ENCODE measurements around the gene PPP1R14C.
"Not testable (repeated sequence)": the region's sequence is repeated elsewhere in the genome, so short reads cannot be mapped to it uniquely, and the experiment has no call there.

The PPP1R14C gene

DNA sequence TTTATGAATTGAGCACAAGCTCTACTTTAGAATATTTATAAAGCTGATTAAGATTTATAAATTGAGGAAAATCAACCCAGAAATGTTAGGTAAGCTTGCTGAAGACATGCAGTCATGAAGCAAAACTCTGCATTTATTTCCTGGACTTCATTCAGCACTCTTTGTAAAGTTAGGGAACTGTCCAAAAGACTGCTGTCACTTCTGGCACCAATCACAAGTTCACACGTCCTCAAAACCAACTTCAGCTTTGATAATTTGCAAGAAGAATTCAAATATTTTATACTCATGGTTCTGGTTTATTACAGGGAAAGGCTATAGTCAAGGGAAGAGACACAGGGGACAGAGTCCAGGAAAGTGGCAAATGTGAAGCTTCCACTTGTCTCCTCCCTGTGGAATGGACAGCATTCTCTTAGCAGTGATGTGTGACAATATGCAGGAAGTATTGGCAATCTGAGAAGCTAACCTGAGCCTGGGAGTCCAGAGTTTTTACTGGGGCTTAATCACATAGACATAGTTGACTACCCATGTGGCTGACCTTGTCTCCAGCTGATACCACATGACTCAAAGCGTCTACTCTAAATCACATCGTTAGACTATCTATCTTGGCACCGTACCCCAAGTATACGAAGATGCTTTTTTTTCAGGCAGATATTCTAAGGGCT, 85.4 kb downstream of the PPP1R14C start:
- DNase-seq: no peak

DNA sequence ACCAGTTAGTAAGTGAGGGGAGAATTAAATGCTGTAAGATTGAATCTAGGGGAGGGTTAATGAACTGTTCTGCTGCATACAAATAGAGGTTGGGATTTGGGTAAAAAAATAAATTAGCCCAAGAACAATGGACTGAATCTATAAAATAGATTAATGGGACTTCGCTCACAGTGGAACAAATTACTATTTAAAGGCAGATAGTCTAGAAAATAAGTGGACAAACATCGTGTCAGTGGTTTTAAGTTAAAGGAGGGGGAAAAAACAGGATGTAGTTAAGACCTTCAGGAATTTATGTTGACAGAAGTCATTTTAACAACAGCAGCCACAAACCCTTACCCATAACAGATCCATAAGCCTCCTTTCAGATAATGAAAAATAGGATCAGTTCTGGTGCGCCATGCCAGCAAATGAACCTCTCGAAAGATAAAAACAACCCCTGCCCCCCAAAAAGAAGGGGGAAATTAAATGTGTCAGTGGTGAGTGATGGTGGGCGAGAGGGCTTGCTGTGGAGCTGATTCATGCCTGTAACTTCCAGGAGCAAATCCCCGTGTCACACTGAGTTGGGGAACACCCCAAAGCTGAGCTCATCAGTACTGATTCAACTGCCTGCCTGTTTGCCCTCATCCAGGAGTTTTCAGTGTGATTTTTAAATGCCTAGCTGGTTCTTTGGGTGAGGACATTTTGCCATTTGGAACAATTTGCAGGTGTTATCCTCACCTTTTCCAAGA, 86.8 kb downstream of the PPP1R14C start:
- DNase-seq: no peak

DNA sequence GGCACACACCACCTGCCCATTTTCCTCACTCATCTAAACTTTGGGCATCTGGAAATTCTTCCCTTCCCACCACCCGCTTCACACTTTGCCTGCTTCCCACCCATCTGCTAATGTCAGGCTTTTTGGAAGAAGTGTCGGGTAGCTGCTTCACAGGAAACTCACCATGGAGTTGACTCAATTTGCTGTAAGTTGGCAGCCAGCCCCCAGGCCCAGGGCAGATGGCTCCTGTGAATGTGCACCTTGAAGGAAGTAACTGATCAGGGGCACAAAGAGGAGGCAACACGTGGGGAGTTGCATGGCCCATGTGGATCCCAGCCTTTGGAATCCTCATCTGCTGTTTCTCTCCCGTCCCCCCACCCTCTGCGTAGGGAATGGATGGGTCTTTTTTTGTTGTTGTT, 87.3 kb downstream of the PPP1R14C start:
- DNase-seq: no peak

DNA sequence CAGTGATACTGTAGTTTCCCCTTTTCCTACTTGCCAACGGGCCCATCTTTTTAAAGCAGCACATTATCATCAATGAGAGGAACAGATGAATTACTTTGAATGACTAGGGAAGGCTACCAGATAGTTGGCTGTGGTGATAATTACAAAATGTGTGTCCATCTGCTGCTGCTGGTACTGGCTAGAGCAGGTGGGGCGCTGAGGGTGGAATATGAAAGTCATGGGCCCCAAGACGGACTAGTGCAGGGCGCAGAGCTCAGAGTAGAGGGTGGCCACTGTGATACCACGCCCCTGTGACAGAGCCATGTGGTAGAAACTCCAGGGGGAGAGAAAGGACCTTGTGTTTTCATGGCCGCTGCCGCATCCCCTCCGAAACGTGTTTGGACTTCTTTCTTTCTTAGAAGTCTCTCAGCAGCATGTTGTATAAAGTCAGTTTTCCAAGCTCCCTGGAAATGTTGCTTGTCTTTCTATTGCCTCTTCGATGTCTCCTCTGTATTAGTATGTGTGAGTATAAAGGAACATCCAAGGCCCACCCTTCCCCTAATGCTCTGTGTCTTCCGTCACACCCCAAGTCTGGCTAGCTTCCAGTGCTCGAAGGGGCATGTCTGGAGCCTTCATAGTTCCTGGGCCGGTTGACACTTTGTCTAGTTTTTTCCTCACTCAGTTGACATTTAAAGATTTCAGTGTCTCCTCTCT, 88.1 kb downstream of the PPP1R14C start:
- no peak for DNase-seq

DNA sequence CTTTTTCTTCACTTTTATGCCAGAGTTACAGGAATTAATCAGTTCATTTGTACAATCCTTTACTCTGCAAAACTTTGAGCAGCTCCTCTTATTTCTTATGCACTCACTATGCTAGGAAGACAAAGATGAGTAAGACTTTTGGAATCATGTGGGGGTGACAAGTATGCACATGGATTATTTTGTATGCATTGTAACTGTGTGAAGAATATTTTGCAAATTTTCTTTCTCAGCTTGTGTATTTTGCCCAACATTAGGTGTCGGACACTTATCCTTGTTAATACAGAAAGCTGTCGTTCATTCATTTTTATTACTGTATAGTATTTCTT, 88.6 kb downstream of the PPP1R14C start:
- no peak for DNase-seq

DNA sequence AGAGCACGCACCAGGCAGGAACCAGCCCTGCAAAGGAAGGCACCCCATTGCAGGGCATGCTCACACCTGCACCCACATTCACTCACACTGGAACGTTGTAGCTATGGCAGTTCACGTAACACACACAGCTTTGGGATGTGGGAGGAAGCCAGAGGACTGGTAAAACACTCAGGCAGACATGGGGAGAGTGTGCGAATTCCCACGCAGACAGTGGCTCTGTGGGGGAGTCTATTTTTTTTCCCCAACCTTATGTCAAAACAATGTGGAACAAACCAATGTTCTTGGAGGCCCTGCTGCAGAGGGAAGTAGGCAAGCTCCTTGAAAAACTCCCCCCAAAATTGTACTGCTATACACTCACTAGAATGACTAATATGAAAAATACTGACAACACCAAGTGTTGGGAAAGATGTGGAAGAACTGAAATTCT, 91.0 kb downstream of the PPP1R14C start:
- DNase-seq: no peak

DNA sequence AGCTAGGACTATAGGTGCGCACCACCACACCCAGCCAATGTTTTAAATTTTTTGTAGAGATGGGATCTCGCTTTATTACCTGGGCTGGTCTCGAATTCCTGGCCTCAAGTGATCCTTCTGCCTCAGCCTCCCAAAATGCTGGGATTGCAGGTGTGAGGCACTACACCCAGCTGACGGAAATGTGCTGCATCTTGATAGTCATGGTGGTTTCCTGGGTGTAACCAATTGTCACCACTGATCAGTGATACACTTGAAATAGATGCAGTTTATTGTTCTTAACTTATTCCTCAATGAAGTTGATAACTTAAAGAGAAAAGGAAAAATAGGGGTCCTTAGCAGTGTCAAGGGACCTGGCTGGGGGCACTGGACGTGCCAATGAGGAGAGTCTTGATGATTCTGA, 92.4 kb downstream of the PPP1R14C start:
- no peak for DNase-seq

DNA sequence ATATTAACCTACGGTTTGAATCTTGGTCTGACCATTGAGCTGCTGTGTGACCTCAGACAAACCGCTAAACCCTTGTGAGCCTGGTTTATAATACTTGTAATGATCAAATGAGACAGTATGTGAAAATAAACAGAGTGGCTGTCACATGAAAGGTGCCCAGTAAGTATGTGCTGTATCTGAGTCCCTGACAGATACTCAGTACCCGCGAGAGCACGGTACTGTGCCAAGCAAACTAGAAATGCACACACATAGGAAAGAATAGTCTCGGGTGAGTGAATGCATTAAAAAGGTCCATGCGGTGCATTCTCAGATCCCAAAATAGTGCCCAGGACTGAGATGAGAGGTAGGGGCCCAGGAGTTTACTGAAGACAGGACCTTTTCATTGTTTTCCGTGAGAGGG, 93.3 kb downstream of the PPP1R14C start:
- DNase-seq: no peak

DNA sequence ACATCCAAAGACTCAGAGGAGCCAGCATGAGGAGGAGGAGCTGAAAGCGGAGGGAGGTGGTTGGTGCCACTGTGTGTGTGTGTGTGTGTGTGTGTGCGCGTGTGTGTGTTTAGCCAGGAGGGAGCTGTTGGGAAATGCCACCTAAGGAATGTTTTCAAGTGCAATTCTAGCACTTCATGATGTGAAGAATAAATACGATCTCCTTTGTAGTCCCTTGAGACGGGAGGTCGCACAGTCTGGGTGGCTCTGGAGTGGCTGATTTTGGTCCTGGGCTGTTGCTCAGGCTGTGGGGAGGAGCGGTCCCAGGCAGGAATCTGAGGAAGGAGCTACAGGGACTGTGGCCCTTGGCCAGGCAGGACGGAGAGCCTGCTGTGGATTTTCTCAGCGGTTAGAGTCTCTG, 93.7 kb downstream of the PPP1R14C start:
- no peak for DNase-seq

DNA sequence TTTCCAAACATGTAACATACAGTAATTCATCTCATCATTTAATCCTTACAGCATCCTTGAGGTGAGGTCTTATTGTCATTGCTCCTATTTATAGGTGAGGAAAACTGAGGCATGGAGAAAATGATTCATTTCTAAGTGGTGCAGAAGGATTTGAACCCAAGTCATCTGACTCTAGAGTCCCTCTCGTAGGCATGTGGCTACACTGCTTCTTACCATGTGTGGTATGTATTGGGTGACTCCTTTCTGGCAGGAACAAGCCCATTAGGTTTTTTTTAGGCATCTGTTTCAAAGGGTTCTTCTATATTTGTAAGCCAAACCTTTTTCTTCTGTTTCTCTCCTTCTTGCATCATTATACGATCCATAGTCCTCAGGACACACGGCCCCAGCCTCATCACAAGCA, 94.8 kb downstream of the PPP1R14C start:
- no peak for DNase-seq

DNA sequence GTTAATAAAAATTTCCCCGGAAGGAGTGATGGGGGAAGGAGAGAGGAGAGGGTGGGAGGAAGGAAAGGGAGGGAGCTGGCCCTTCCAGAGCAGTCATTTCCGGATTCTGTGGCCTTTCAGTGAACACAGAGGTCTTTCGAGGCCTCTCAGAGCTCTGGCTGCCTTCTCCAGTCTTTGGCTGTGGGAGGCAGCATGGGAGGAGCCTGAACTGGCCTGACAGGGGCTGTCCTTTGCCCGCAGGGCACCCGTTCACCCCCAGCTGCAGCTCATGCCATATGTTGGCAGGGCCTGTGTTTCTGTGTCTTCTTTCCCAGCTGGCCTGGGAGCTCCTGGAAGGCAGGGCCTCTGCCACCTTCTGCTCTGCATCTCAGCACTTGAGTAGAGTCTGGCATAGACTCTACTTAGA, 95.5 kb downstream of the PPP1R14C start:
- DNase-seq: no peak

DNA sequence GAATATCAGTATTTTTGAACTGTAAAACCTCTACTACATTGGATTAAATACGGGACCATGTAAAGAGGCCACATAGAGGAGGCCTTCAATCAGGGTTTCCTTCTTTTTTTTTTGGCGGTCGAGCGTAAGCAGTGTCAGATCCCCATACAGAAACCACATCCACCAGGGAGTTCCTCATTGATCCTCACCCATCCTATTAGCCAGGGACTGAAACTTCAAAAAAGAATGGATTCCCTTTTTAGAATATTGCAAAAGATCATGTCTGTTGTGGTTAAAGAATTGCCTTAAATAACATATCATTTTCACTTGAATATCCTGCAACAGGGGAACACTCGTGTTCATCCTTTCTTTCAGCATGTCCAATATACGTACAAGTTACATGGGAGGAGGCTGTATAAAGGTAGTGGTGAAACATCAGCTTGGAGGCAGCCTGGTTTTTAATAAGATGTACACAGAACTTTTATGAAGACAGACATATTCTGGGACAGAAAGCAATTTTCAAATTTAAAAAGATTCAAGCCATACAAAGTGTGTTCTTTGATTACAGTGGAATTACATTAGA, 96.1 kb downstream of the PPP1R14C start:
- DNase-seq: no peak

DNA sequence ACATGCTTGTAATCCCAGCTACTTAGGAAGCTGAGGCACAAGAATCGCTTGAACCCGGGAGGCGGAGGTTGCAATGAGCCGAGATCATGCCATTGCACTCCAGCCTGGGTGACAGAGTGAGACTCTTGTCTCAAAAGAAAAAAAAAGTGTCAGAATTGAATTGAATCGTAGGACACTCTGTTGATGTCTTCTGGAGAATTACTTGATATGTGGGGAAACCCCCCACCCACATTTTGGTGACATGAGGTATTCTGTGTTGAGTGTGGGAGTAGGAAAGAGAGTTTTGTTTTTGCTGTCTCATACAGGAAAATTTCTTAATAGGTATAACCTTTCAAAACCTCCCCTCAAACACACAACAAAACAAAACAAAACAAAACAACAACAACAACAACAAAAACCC, 98.9 kb downstream of the PPP1R14C start:
- DNase-seq: not testable (repeated sequence)

DNA sequence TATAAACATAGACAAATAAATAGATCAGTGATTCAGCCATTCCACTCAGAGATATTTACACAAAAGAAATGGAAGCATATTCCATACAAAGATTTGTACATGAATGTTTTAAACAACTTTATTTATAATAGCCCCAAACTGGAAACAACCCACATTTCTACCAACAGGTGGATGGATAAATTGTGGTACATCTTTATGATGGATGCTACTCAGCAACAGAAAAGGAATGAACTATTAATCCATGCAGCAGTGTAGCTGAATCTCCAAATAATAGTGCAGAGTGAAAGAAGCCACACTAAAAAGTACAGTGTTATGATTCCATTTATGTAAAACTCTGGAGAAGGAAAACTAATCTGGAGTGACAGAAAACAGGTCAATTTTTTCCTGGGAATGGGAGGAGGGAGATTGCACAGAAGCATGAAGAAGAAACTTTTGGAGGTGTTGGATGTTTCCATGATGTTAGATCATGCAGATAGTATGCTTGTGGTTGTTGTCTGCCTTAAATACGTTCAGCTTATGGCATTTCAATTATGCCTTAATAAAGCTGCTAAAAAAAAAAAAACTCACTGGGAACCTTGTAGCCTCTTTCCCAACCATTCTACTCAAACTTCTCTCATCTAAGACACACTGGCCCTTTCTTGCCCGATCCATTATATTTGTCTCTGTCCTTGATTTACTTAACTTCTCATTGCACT, 100.9 kb downstream of the PPP1R14C start:
- no peak for DNase-seq

DNA sequence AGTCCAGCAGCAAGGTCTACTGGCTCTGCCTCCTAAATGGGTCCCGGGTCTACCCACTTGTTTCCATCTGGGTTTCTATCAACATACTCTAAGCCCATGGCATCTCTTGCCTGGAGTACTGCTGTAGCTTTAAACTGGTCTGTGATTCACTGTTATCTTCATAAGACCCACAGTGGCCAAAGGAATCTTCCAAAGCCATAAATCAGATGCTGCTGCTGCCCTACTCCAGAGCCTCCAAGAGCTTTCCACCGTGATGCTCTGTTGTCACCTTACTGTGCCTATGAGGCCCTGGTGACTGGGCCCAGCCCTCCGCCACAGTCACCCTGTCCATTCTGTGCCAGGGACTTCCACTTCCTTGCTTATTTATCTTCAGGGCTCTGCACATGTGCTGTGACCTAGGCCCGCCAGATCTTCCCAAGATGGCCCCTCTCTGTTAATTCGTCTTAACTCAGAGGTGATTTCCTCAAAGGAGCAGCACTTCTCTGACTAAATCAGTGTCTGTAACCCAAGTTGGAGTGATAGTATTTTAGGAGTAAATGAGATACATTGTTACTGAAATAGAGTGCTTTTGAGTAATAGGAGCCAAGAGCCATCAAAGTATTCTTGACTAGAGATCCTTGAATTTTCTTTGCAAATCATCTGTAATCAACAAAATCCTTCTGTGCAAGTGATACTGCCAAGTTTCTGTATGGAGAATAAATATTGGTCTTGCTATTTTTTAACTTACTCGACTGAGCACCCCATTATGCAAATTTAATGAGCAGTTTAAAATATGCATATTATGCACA, 102.5 kb downstream of the PPP1R14C start:
- DNase-seq: no peak

DNA sequence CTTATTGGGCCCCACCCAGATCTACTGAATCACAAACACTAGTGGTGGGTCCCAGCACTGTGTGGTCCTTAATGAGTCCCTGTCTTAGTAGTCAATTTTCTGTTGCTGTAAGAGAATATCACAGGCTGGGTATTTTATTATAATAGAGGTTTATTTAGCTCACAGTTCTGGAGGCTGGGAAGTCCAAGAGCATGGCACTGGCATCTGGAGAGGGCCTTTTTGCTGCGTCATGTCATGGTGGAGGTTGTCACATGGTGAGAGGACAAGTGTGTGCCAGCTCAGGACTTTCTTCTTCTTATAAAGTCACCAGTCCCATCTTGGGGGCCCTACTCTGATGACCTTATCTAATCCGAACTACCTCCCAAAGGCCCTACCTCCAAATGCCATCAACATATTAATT, 105.0 kb downstream of the PPP1R14C start:
- DNase-seq: no peak

DNA sequence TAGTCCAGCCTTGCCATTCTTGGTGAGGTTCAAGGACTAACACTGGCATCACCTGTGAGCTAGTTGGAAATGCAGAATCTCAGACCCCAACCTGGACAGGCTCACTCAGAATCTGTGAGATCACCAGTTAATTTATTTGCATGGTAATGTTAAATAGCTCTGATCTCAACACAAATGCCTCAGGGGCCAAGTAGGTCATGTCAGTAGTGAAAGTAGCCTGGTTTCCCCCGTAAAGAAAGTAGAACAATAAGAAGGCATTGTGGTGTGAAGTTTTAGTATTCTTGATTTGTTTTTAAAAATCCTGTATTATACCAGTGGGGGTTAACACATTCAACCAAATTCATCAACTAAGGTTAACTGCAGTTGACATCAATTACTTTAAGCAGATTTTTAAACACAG, 105.5 kb downstream of the PPP1R14C start:
- no peak for DNase-seq

DNA sequence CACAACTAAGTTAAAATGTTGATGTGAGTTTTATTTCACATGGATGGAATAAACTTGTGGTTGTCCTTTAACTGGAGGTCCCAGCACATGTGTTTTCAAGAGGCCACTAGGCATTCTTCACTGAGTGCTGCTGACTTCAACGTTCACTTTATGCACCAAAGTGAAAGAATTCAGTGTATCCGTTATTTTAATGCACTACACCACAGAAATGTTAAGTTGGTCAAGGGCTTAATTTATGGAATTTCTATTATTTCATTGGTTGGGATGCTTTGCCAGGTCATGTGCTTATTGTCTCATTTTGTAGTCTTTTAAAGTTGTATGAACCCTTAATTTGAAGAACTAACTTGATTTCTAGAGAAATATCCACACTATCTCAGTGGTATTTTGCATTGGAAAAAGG, 106.4 kb downstream of the PPP1R14C start:
- no peak for DNase-seq

DNA sequence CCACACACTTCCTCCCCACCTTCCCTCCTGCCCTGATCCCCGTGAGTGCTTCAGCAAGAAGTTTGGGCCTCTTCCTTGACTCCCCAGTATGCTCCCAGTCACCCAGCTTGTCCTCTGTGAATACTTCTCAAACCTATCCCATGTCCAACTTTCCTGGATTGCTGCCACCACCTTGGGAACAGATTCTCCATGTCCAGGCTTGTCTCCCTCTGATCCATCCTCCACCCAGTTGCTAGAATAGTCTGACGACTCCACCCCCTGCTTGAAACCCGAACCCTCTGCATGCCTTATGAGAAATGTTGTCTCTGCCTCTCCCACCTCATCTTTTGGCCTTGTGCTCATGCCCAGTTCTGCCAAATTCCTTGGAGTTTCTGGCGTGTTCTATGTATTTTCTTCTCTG, 108.0 kb downstream of the PPP1R14C start:
- DNase-seq: no peak

DNA sequence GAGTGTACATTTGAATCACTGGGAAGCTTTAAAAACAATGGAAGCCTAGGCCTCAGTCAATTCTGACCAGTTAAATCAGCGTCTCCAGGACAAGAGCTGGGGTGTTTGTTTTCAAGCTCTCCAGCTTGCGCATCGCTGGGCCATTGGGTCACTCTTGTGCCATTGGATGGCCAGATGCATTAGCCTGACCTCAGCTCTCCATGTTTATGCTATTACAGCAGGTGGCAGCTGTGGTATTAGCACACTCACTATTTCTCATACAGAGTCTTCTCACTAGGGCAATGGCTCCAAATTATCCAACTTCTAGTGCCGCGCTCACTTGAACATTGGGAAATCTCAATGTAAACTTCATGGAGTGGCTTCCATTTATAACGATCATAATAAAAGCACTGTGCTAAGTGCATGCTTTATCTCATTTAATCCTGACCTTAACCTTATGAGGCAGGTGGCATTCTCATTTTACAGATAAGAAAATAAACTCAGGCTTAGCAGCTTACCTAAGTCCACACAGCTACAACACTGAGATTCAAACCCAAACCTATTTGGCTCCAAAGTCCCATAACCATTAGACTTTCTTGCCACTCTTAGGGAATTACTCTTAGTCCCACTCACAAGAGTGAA, 108.8 kb downstream of the PPP1R14C start:
- DNase-seq: no peak

DNA sequence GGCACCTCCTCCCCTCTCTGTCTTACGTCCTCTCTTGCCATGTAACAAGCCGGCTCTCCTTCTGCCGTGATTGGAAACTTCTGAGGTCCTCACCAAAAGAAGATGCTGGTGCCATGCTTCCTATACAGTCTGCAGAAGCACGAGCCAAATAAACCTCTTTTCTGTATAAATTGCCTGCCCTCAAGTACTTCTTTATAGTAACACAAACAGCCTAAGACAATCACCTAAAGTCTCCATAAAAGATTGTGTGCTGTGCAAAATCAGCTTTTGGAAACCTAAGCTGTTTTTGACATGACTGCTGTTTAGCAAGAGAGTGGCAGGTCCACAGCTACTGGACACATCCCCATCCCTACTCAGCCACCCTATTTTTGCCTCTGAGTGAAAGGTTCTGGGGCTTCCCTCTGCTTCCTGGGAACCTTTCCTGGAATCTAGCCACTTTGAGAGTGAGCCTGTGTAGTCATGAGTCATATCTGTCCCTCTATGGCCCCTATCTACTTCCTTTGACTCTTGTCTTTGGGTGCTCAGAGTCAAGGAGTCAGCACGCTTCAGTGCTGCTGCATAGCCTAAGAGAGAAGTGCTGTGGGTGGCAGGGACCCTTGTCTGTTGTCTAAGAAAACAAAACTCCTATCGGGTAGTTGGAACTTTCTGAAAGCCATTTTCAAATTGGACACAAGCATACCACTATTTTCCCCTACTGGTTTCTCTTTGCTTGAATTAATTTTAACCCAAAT, 110.0 kb downstream of the PPP1R14C start:
- DNase-seq: no peak

All from NCI-H82 (cell line).